Panc1 (cell line): ENCODE measurements around the gene NDUFB3.

Source experiments
- CTCF ChIP-seq: fragments of 450-650 bp; IDR thresholded peaks from 2 replicates; pipeline ENCODE4 v1.5.1; 2017; ENCODE audit warnings: mild to moderate bottlenecking
- POLR2AphosphoS5 ChIP-seq: IDR thresholded peaks from 2 replicates; pipeline ENCODE4 v1.6.1; 2012; ENCODE audit warnings: mild to moderate bottlenecking, low read depth, low read length, moderate library complexity
- REST ChIP-seq, 2 experiments: IDR thresholded peaks; 2 replicates each; pipeline ENCODE4 v1.6.1; 2011 to 2012; ENCODE audit warnings: low read depth in 2 of 2, control low read depth in 1 of 2, low read length in 1 of 2, mild to moderate bottlenecking in 1 of 2, moderate library complexity in 1 of 2; ENCODE audit not compliant: insufficient read depth in 1 of 2
- SIN3A ChIP-seq: IDR thresholded peaks from 2 replicates; pipeline ENCODE4 v1.6.1; 2012; ENCODE audit warnings: low read depth, mild to moderate bottlenecking, low read length, moderate library complexity, borderline replicate concordance; ENCODE audit not compliant: insufficient read depth

GRCh38 chr2:201049455-201049854, 22.3 kb upstream of the NDUFB3 start:
- TF ChIP-seq POLR2AphosphoS5 (no peak), CTCF (no peak), REST (IDR thresholded peaks at IDR 0.05; ENCODE audit: insufficient read depth in 1 of 2, low read depth in 2 of 2, low read length in 1 of 2) (no peak), SIN3A (no peak)
